Mesothelial cell of epicardium (in vitro differentiated cells): ENCODE data around the gene DBNL. TPM values are rescaled to one million over a fixed set of nuclear protein-coding genes. Genes with fewer than 3 reads are reported as not detected.

Experiments
- DNase-seq, 2 experiments: peaks; one replicate each; pipeline ENCODE4 v3.0.0; 2021; ENCODE audit warnings: low spot score in 2 of 2; ENCODE audit not compliant: unreplicated experiment in 2 of 2
- H3K27ac Mint-ChIP-seq: 2 replicates; pipeline ENCODE4 v1.8.0; 2021; ENCODE audit warnings: mixed read lengths
- H3K27me3 Mint-ChIP-seq: 2 replicates; pipeline ENCODE4 v1.8.0; 2021; ENCODE audit warnings: low read depth, mixed read lengths
- H3K36me3 Mint-ChIP-seq: 2 replicates; pipeline ENCODE4 v1.8.0; 2021; ENCODE audit warnings: mixed read lengths
- H3K4me1 Mint-ChIP-seq: 2 replicates; pipeline ENCODE4 v1.8.0; 2021; ENCODE audit warnings: mixed read lengths
- H3K4me3 Mint-ChIP-seq: 2 replicates; pipeline ENCODE4 v1.8.0; 2021; ENCODE audit warnings: mild to moderate bottlenecking, moderate library complexity, mixed read lengths
- H3K9me3 Mint-ChIP-seq: 2 replicates; pipeline ENCODE4 v1.8.0; 2021; ENCODE audit warnings: mixed read lengths
- CTCF ChIP-seq: fragments of 200-600 bp; sonication (generic); IDR thresholded peaks from one replicate; pipeline ENCODE4 v1.5.0; 2021; ENCODE audit warnings: antibody characterized with exemption; ENCODE audit not compliant: unreplicated experiment
- microRNA-seq: library from miRNA; unstranded; fragments of <30 nt; microRNA quantifications from one replicate; pipeline ENCODE4 v1.2.0, GENCODE V29; 2021; ENCODE audit warnings: inconsistent platforms, mixed read lengths
- total RNA-seq: library from RNA; stranded (reverse); gene quantifications from 3 replicates; pipeline ENCODE4 v1.2.1, GENCODE V29; 2021

Gene DBNL
- total RNA-seq, 1 donor from 2014 or later, result 70.9 TPM

- Mint-ChIP-seq H3K4me3 (no peak overlapping the region), H3K36me3 (peaks cover 20% of the 10 kb centered on the region), H3K27me3 (no peaks in the 10 kb centered on the region), H3K27ac (no peak overlapping the region), H3K4me1 (peaks cover 9% of the 10 kb centered on the region), H3K9me3 (no peaks in the 10 kb centered on the region)
- TF ChIP-seq CTCF, result no peak
- no peak for DNase-seq
These were observed 64.6 kb downstream of the DBNL start for GRCh38 chr7:44108768-44109750.

GRCh38 chr7:44109991-44110390, 65.5 kb downstream of the DBNL start:
- Mint-ChIP-seq H3K4me1 (peaks cover 9% of the 10 kb centered on the region), H3K27ac (no peak overlapping the region)

GRCh38 chr7:44110719-44111635, 66.5 kb downstream of the DBNL start:
- H3K36me3 Mint-ChIP-seq, result peaks cover 24% of the 10 kb centered on the region
- no peak for DNase-seq
- H3K27ac Mint-ChIP-seq, result no peak overlapping the region
- H3K4me3 Mint-ChIP-seq, result no peak overlapping the region
- TF ChIP-seq CTCF, result no peak
- H3K27me3 Mint-ChIP-seq, result no peaks in the 10 kb centered on the region
- H3K9me3 Mint-ChIP-seq, result no peaks in the 10 kb centered on the region
- no peaks in the 10 kb centered on the region for H3K4me1 Mint-ChIP-seq

More at GRCh38 chr7:44109991-44110390, 65.5 kb downstream of the DBNL start:
- Mint-ChIP-seq H3K4me3 (no peak overlapping the region), H3K36me3 (peaks cover 24% of the 10 kb centered on the region), H3K9me3 (no peaks in the 10 kb centered on the region), H3K27me3 (no peaks in the 10 kb centered on the region)
- no peak for TF ChIP-seq CTCF
- DNase-seq, result no peak

Small RNA genes lying within 50 kb of the gene (microRNA-seq; reads per million reads assigned to microRNA genes)
- gene MIR6837, result not detected
- 0.88 reads per million for gene MIR6838

Other genes starting within 250 kb of the DBNL start
- gene MRPS24, start 175.2 kb upstream of the DBNL start, total RNA-seq, result 59.4 to 66.6 TPM (median 65.5 TPM) in 3 replicates
- gene URGCP, start 138.1 kb upstream of the DBNL start, total RNA-seq, result 36.8 to 42.5 TPM (median 38.8 TPM) in 3 replicates
- 8.9 to 10.1 TPM (median 10.1 TPM) in 3 replicates for gene UBE2D4, start 118.3 kb upstream of the DBNL start, total RNA-seq
- not detected in 3 replicates for gene SPDYE1, start 46.8 kb upstream of the DBNL start, total RNA-seq
- 0.99 to 1.7 TPM (median 1.2 TPM) in 3 replicates for gene PGAM2, start 20.9 kb downstream of the DBNL start, total RNA-seq
- 27.1 to 29.8 TPM (median 29.0 TPM) in 3 replicates for gene POLM, start 37.8 kb downstream of the DBNL start, total RNA-seq
- 94.3 to 96.8 TPM (median 95.2 TPM) in 3 replicates for gene AEBP1, start 59.6 kb downstream of the DBNL start, total RNA-seq
- 117 to 126 TPM (median 125 TPM) in 3 replicates for gene POLD2, start 78.8 kb downstream of the DBNL start, total RNA-seq
- gene MYL7, start 96.6 kb downstream of the DBNL start, total RNA-seq, result 11.4 to 14.3 TPM (median 12.5 TPM) in 3 replicates
- gene GCK, start 144.7 kb downstream of the DBNL start, total RNA-seq, result 1.5 to 2.4 TPM (median 2.2 TPM) in 3 replicates
- gene YKT6, start 156.3 kb downstream of the DBNL start, total RNA-seq, result 80.6 to 85.0 TPM (median 83.7 TPM) in 3 replicates